Measurements from ENCODE around the gene JAK1.

Gene JAK1

GRCh38 chr1:64980745-64981600, 14.6 kb upstream of the JAK1 start:
- peak; percentile 20 for DNase-seq (ENCODE audit: low spot score)
- TF ChIP-seq CTCF (IDR thresholded peaks at IDR 0.05; ENCODE audit: borderline replicate concordance, control extremely low read depth, extremely low read depth, insufficient read depth, missing control alignments) = no peak
- in situ Hi-C loops (cut with MboI; ENCODE audit: low sequenced_read_pairs, unreplicated experiment) = no loop called here

GRCh38 chr1:64979358-64979757, 13.0 kb upstream of the JAK1 start:
- in situ Hi-C loops (cut with MboI; ENCODE audit: low sequenced_read_pairs, unreplicated experiment) = no loop called here
- no peak for DNase-seq (ENCODE audit: low spot score)
- no peak for TF ChIP-seq CTCF (IDR thresholded peaks at IDR 0.05; ENCODE audit: borderline replicate concordance, control extremely low read depth, extremely low read depth, insufficient read depth, missing control alignments)

GRCh38 chr1:64976361-64976760, 10.0 kb upstream of the JAK1 start:
- in situ Hi-C loops (cut with MboI; ENCODE audit: low sequenced_read_pairs, unreplicated experiment) = no loop called here
- DNase-seq (ENCODE audit: low spot score) = no peak
- TF ChIP-seq CTCF (IDR thresholded peaks at IDR 0.05; ENCODE audit: borderline replicate concordance, control extremely low read depth, extremely low read depth, insufficient read depth, missing control alignments) = no peak

GRCh38 chr1:64975740-64976139, 9.4 kb upstream of the JAK1 start:
- TF ChIP-seq CTCF (IDR thresholded peaks at IDR 0.05; ENCODE audit: borderline replicate concordance, control extremely low read depth, extremely low read depth, insufficient read depth, missing control alignments) = no peak
- in situ Hi-C loops (cut with MboI; ENCODE audit: low sequenced_read_pairs, unreplicated experiment) = no loop called here
- no peak for DNase-seq (ENCODE audit: low spot score)

- in situ Hi-C loops (cut with MboI; ENCODE audit: low sequenced_read_pairs, unreplicated experiment) = no loop called here
- TF ChIP-seq CTCF (IDR thresholded peaks at IDR 0.05; ENCODE audit: borderline replicate concordance, control extremely low read depth, extremely low read depth, insufficient read depth, missing control alignments) = no peak
- no peak for DNase-seq (ENCODE audit: low spot score)
These were observed 8.8 kb upstream of the JAK1 start for GRCh38 chr1:64975127-64975526.

GRCh38 chr1:64974288-64974825, 8.0 kb upstream of the JAK1 start:
- no peak for TF ChIP-seq CTCF (IDR thresholded peaks at IDR 0.05; ENCODE audit: borderline replicate concordance, control extremely low read depth, extremely low read depth, insufficient read depth, missing control alignments)
- no peak for DNase-seq (ENCODE audit: low spot score)
- in situ Hi-C loops (cut with MboI; ENCODE audit: low sequenced_read_pairs, unreplicated experiment) = no loop called here

All from GM13976 (cell line).